Measurements from ENCODE around the gene CDC42BPA. TPM values are rescaled to one million over a fixed set of nuclear protein-coding genes. Genes with fewer than 3 reads are reported as not detected.
"Not testable (repeated sequence)": the region's sequence is repeated elsewhere in the genome, so short reads cannot be mapped to it uniquely, and the experiment has no call there.

Gene CDC42BPA
- total and polyA plus RNA-seq, 2 donors from 2014 or later: 11.2 to 60.7 TPM

DNA sequence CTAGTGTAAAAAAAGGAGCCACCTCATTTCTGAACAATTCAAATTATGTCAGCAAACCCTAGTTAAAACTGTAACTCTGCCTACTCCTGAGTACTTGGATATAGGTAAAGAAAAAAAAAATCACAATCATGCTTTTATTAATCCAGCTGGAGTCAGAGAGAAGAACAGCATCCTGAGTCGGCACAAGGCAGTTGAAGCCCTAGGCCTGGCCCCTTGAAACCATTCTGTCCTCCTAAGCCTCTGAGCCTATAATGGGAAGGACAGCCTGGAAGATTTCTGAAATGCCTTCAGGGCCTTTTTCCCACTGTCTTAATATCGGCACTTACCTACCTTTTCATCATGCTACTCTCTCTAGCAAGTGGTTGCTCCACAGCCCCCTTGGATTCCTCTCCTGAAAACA is 32.5 kb downstream of the CDC42BPA start:
- no peak for FAIRE-seq
- intact Hi-C loops (cut with DNase I): no loop called here
- no peak overlapping the region for H3K9ac ChIP-seq (ENCODE audit: low read length in 3 of 3)
- H3K27me3 ChIP-seq (ENCODE audit: control insufficient read depth, insufficient read depth, low read length): no peaks in the 10 kb centered on the region
- H3K27ac ChIP-seq (ENCODE audit: low read depth in 2 of 2, low read length in 2 of 2): no peak overlapping the region
- TF ChIP-seq CTCF (IDR thresholded peaks at IDR 0.05; ENCODE audit: borderline replicate concordance, extremely low read depth, insufficient read depth): no peak
- no peak for DNase-seq
- peaks cover 0 to 9% (median 2%) of the 10 kb centered on the region in 3 donors for H3K9me3 ChIP-seq (ENCODE audit: control insufficient read depth in 2 of 3, insufficient read depth in 1 of 3, low read length in 3 of 3)
- H3K36me3 ChIP-seq (ENCODE audit: control insufficient read depth in 2 of 3, insufficient read depth in 3 of 3, low read length in 3 of 3): no peaks in the 10 kb centered on the region
- H3K4me1 ChIP-seq (ENCODE audit: control insufficient read depth in 2 of 3, insufficient read depth in 2 of 3, low read depth in 1 of 3, low read length in 3 of 3): no peaks in the 10 kb centered on the region
- no peak overlapping the region for H3K4me3 ChIP-seq (ENCODE audit: low read length in 3 of 3)

GRCh38 chr1:227281371-227281770 is 36.9 kb downstream of the CDC42BPA start:
- Histone ChIP-seq H3K27ac (ENCODE audit: low read depth in 2 of 2, low read length in 2 of 2) (no peak overlapping the region), H3K4me1 (ENCODE audit: control insufficient read depth in 2 of 3, insufficient read depth in 2 of 3, low read depth in 1 of 3, low read length in 3 of 3) (no peaks in the 10 kb centered on the region), H3K4me3 (ENCODE audit: low read length in 3 of 3) (no peak overlapping the region), H3K36me3 (ENCODE audit: control insufficient read depth in 2 of 3, insufficient read depth in 3 of 3, low read length in 3 of 3) (no peaks in the 10 kb centered on the region), H3K27me3 (ENCODE audit: control insufficient read depth, insufficient read depth, low read length) (no peaks in the 10 kb centered on the region), H3K9me3 (ENCODE audit: control insufficient read depth in 2 of 3, insufficient read depth in 1 of 3, low read length in 3 of 3) (peaks cover 0 to 8% (median 2%) of the 10 kb centered on the region in 3 donors), H3K9ac (ENCODE audit: low read length in 3 of 3) (no peak overlapping the region)
- FAIRE-seq (no peak), DNase-seq (no peak)
- TF ChIP-seq CTCF (IDR thresholded peaks at IDR 0.05; ENCODE audit: borderline replicate concordance, extremely low read depth, insufficient read depth): no peak
- intact Hi-C loops (cut with DNase I): no loop called here

GRCh38 chr1:227280836-227281235 is 37.5 kb downstream of the CDC42BPA start:
- intact Hi-C loops (cut with DNase I): no loop called here
- no peak overlapping the region for H3K9ac ChIP-seq (ENCODE audit: low read length in 3 of 3)
- H3K27me3 ChIP-seq (ENCODE audit: control insufficient read depth, insufficient read depth, low read length): no peaks in the 10 kb centered on the region
- peaks cover 0 to 3% (median under 1%) of the 10 kb centered on the region in 3 donors for H3K9me3 ChIP-seq (ENCODE audit: control insufficient read depth in 2 of 3, insufficient read depth in 1 of 3, low read length in 3 of 3)
- DNase-seq (no peak), FAIRE-seq (no peak)
- TF ChIP-seq CTCF (IDR thresholded peaks at IDR 0.05; ENCODE audit: borderline replicate concordance, extremely low read depth, insufficient read depth): no peak
- no peak overlapping the region for H3K27ac ChIP-seq (ENCODE audit: low read depth in 2 of 2, low read length in 2 of 2)
- H3K36me3 ChIP-seq (ENCODE audit: control insufficient read depth in 2 of 3, insufficient read depth in 3 of 3, low read length in 3 of 3): no peaks in the 10 kb centered on the region
- no peak overlapping the region for H3K4me3 ChIP-seq (ENCODE audit: low read length in 3 of 3)
- H3K4me1 ChIP-seq (ENCODE audit: control insufficient read depth in 2 of 3, insufficient read depth in 2 of 3, low read depth in 1 of 3, low read length in 3 of 3): no peaks in the 10 kb centered on the region

DNA sequence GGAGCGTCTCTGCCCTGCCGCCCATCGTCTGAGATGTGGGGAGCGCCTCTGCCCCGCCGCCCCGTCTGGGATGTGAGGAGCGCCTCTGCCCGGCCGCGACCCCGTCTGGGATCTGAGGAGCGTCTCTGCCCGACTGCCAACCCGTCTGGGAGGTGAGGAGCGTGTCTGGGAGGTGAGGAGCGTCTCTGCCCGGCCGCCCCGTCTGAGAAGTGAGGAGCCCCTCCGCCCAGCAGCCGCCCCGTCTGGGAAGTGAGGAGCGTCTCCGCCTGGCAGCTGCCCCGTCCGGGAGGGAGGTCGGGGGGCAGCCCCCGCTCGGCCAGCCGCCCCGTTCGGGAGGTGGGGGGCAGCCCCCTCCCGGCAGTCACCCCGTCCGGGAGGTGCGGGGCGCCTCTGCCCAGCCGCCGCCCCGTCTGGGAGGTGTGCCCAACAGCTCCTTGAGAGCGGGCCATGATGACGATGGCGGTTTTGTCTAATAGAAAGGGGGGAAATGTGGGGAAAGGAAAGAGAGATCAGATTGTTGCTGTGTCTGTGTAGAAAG is 42.1 kb downstream of the CDC42BPA start:
- H3K27me3 ChIP-seq (ENCODE audit: control insufficient read depth, insufficient read depth, low read length); H3K4me3 ChIP-seq (ENCODE audit: low read length in 3 of 3); H3K27ac ChIP-seq (ENCODE audit: low read depth in 2 of 2, low read length in 2 of 2); FAIRE-seq; H3K9ac ChIP-seq (ENCODE audit: low read length in 3 of 3); H3K36me3 ChIP-seq (ENCODE audit: control insufficient read depth in 2 of 3, insufficient read depth in 3 of 3, low read length in 3 of 3); H3K4me1 ChIP-seq (ENCODE audit: control insufficient read depth in 2 of 3, insufficient read depth in 2 of 3, low read depth in 1 of 3, low read length in 3 of 3); intact Hi-C loops (cut with DNase I); DNase-seq; H3K9me3 ChIP-seq (ENCODE audit: control insufficient read depth in 2 of 3, insufficient read depth in 1 of 3, low read length in 3 of 3): not testable (repeated sequence)
